ENCODE measurements around the gene PHYKPL.

Gene PHYKPL

GRCh38 chr5:178232124-178232919 lies at the start of gene PHYKPL:
PHYKPL (minus strand) TSS chr5:178232802; CDS start chr5:178232550, 252 bp downstream.
- DNase-seq: peak; percentile 72 to 73

DNA sequence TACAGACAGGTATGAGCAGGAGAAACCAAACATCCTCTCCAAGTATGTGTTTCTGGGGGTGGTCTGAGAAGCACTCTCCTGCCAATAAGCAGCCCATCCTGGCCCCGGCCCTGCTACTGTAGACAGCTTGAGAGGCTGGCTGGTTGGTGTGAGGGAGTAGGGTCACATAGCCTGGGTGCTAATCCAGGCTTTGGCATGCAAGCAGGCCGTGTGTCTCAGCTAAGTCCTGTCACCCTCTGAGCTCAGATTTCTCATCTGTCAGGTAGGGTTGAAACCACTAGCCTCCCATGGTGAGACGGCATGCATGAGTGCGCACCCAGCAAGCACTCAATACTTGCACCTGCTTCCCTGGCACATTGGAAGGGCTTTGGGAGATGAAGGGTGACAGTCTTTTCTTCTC lies 49.8 kb upstream of the PHYKPL start:
- DNase-seq: no peak

DNA sequence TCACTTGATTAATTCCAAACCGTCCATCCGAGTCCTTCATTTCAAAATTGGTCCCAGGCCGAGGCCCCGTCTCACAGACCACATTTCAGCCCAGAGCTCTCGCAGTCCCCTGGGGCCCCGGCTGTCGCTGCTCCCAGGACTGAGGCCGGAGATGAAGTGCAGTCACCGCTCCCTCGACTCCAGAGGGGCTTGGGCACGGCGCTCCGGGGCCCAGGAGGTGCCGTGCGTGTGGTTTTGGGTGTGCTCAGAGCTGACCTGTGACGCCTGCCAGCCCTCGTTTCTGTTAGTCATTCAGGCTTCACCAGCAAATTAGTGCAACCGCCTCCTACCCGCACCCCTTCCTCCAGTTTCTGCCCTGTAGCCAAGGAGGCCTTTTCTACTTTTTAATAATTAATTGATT lies 48.7 kb upstream of the PHYKPL start:
- DNase-seq: no peak

DNA sequence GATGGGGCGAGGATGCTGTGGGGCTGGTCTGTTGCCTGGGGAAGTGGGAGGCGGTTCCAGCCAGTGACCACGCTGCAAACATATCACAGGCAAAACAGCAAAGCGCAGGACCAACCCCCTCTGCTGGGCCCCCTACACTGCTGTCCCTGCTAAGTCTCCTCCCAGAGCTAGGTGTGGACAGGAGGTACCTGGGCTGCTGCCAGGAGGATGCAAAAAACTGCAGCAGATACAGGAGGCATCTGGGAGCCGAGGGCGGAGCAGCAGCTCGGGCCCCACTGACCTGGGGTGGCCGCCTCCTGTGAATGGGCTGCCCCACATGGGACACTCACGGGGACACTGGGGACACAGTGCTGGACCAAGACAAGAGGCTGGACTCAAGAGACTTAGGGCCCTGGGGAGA lies 48.0 kb upstream of the PHYKPL start:
- DNase-seq: no peak

GRCh38 chr5:178279723-178280438 lies 47.3 kb upstream of the PHYKPL start:
- DNase-seq: peak; percentile 49 to 52

DNA sequence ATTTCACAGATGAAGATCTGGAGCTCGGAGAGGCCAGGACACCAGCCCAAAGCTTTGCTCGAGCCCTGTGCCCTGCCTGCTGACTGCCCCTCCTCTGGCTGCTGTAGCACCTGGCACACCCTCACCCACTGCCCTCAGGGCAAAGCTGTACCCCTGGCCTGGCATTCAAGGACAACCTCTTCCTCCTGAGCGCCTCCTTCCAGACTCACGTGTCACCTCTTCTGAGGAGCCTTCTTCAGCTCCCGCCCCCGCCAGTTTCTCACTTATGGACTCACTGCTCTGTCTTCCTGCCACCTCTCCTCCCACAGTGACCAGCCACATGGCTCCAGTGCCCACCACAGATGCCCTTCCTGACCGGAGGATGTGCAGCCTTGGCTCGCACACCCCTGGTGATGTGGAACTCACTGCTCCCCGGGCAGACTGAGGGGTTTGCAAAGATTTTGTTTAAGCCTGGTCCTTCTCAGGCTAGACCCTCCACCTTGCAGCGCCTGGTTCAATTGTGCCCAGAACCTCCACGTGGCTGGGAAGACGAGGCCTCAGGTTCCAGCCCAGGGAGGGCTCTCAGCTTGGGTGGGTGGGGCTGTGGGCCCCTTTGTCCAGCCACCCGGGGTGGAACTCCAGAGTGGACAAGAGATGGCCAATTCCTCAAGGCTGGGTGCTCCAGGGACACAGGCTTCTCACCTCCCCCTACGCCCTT lies 46.6 kb upstream of the PHYKPL start:
- DNase-seq: no peak

DNA sequence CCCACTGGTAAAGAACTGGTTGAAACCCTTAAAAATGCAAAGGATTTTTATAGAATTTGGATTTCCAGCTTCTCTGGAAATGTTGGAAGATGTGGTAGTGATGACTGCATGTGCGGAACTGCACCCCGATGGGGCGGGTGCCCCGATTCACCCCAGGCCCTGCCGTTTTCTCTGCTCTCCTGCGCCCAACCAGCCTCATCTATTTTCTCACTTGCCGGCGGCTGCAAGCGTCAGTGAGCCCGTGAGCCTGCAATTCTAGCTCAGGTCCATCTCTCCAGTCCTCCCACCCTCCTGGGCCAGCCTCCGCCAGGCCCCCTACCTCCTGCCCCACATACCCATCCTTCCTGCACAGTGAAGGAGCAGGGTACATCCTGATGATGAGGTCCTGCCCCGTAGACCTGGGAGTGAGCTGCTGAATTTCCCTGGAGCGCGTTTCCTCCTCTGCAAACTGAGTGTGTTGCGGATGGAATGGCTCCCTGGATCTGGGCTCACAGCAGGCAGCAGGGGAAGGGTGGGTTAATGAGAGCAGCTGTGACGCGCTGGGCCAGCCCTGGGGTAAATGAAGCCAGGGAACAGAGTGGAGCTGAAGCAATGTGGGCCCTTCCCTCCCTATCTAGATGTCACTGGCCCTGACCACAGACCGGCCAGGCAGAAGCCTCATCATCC lies 45.9 kb upstream of the PHYKPL start:
- no peak for DNase-seq

GRCh38 chr5:178277866-178278265 lies 45.3 kb upstream of the PHYKPL start:
- DNase-seq: no peak

DNA sequence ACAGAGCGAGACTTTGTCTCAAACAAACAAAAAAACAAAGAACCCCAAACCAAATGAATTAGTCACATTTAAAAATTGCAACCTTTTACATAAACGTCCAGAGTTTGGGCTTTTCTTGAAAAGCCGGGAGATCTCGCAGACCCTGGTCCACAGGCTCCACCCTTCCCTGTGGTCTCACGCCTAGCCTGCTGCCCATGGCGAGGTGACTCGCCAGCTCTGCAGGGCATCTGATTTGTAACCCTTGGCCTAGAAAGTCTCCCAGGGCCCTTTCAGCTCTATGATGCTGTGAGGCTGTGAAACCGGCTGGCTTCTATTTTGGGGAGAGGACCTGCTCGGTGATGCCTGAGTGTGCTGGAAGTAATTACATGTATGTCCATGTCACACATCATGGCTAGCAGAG lies 44.7 kb upstream of the PHYKPL start:
- DNase-seq: no peak

- no peak for DNase-seq
These were observed 42.4 kb upstream of the PHYKPL start for GRCh38 chr5:178274781-178275537.

DNA sequence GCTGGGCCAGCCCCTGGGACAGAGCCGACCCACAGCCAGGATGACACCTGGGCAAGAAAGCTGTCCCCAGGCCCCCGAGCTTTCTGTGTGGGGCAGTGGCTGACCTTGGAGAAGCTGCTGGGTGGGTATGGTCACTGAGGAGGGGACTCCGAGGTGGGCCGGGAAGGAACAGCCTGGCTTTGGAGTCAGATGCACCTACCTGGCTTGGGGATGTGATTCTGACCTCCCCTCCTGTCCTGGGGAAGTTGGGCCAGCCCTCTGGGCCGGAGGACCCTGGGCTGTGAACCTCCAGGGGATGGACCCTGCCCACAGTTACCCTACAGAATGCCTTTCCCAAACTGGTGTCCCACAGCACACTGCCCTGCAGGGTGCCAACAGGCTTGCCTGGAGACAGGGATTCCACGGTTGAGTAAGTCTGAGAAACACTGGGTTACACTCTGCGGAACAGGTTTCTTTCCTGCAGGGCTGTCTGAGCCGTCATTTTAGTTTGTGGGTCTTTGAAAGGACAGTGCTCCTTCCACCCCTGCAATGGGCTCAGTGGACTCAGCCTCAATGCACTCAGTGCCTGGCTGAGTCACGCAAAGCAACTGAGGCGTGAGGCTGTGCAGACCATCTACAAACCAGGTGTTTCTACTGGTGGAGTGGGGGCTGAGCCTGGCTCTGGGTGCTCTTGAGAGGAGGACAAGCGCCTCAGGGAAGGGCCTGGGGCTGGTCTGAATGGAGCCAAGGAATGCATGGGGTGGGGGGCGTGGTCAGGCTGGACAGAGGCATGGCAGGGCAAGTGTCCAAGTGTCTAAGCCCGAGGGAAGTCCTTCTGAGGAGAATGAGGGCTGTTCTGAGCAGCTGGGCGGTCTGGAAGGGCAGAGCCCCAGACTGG lies 41.3 kb upstream of the PHYKPL start:
- DNase-seq: no peak

DNA sequence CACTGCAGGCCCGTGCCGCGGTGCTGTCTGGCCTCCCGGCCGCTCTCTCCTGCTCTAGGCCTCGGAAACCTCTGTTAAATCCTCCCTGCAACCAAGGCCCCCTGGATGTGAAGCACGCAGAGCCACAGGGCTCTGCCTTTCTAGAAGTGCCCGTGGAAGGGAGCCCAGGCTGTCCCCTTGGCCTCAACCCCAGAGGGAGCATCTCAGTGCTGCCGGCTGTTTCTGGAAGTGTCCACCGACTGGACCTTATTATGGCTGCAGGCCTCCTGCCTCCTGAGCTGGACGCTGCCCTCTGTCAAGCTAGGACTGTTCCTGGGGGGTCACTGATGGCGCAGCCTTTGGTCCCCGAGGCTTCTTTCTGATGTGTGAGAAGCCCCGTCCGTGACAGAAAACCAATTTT lies 40.4 kb upstream of the PHYKPL start:
- DNase-seq: no peak

- DNase-seq: no peak
These were observed 40.0 kb upstream of the PHYKPL start for GRCh38 chr5:178272591-178272990.

DNA sequence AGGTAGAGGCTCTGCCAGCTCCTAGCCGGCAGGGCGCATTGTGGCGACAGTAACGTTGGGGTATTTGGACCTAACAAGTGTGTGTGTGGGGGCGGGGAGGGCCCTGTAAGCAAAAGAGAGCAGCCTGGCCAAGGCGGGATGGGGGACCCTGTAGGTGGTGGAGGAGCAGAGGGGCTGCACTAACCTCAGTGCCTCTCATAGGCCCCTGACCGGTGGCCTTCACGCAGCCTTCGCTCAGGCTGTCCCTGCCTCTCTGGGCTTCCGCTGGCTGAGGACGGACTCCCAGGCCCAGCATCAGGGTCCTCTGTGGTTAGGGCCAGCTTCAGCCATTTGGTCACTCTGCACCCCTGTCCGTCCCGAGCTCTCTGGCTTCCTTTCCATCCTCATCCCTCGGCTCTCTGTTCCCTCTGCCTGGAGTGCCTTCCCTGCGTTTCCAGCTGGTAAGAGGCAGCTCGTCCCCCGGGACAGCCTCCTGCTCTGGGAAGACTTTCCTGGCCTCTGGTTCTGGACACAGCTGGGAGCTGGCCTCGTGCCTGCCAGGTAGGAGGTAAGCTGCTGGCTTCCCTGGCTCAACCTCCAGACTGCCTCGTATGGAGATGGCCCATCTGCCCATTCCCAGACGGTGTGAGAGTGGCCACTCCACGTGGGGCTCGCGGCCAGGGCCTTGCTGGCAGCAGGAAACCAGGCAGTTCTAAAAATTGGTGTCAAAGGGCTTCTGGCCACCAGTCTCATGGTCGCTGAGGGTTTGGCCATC lies 39.3 kb upstream of the PHYKPL start:
- no peak for DNase-seq

DNA sequence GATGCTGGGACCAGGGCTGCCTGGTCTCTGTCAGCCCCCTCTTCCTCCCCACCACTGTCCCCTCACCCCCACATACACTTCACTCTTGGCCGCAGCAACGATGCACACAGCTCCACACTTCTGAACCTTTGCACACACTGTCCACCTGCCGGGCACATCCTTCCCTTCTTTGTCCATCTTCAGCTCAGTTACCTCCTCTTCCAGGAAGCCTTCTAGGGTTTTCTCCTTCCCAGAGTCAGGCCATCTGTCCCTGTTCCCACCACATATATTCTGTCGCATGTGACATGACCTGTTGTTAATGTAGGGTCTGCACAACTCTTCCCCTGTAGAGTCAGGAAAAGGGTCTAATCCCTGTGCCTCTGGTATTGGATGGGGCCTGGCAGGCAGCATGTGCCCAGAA lies 38.6 kb upstream of the PHYKPL start:
- no peak for DNase-seq

DNA sequence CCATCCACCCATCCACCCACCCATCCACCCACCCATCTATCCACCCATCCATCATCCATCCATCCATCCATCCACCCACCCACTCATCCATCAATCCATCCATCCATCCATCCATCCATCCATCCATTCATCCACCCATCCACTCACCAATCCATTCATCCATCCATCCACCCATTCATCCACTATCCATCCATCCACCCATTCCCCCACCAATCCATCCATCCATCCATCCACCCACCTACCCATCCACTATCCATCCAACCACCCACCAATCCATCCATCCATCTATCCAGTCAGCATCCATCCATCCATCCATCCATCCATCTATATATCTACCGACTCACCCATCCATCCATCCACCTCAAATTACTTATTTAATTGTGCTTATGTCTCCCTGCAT lies 36.9 kb upstream of the PHYKPL start:
- DNase-seq: no peak

DNA sequence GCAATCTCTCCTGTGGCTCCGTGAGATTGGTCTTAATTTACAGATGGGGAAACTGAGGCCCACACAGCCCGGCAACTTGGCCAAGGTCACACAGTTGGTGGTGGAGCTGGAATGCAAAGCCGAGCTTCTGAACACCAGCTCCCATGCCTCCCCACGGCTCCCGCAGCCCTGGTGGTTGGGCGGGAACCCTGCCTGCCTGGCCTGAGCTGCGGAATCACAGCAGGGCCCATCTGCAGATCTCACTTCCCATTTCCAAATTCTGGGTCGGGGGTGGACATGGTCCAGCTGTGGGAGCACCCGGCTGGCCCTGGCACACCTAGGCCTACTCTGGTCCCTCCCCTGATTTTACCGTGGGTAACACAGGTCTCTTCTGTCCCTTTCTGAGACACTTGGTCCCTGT lies 35.3 kb upstream of the PHYKPL start:
- DNase-seq: no peak

DNA sequence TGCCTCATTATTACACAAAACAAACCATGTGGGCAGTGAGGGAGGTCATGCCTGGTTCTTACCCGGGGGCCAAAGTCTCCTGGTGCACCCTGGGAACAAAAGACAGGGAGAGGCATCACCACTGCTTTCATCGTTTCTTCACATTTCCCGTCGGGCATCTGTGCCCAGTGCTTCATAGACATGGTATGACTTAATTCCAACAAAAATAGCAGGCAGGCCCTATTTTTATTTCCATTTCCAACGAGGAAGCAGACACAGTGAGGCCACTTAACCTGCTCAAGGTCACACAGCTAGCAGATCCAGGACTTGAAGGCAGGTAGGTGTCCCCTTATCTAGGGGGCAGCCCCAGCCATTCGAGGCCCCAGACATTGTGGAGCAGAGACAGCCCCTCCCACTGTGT lies 34.6 kb upstream of the PHYKPL start:
- no peak for DNase-seq

GRCh38 chr5:178266581-178266980 lies 34.0 kb upstream of the PHYKPL start:
- DNase-seq: no peak

DNA sequence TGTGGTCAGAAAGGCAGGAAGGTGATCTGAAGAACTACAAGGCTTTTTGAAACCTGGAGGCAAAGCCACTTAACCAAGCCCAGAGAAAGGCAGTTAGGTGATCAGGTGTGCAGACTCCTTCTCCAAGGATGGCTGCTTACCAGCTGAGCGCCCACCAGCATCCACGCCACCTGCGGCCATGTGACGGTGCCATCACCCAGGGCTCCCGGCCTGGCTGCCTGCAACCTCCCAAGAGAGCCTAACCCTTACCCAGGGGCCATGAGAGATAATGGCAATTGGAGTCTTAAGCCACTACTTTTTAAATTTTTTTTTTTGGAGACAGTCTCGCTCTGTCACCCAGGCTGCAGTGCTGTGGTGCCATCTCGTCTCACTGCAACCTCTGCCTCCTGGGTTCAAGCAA lies 33.1 kb upstream of the PHYKPL start:
- DNase-seq: no peak

DNA sequence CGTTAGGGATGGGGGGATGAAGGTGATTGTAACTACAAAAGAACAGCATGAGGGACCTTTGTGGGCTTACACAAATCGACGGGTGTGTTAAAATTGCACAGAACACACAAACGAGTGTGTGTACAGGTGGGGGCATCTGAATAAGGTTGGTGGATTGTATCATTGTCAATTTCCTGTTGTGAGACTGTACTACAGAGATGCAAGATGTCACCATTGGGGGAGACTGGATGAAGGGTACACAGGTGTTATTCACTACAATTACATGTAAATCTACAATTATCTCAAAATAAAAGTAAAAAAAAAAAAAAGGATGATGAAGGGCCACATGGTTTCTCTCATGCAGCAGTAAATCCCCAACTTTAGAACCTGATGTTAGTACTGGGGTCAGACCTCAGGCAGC lies 31.4 kb upstream of the PHYKPL start:
- DNase-seq: no peak
